Lower leg skin (tissue), 3 donors: ENCODE measurements around the gene STXBP6.

Source experiments
- CTCF ChIP-seq, 3 donors: fragments of 450-650 bp; IDR thresholded peaks; one replicate each; pipeline ENCODE4 v1.5.1; 2016; ENCODE audit warnings: antibody characterized with exemption in 3 of 3, mild to moderate bottlenecking in 3 of 3, moderate library complexity in 2 of 3
- POLR2A ChIP-seq, 2 donors: fragments of 450-650 bp; IDR thresholded peaks; one replicate each; pipeline ENCODE4 v1.6.1; 2016 to 2017; ENCODE audit warnings: antibody characterized with exemption in 2 of 2, mild to moderate bottlenecking in 1 of 2, moderate library complexity in 1 of 2

- TF ChIP-seq CTCF (IDR thresholded peaks at IDR 0.05): no peak
- TF ChIP-seq POLR2A (IDR thresholded peaks at IDR 0.05): no peak
These were observed 212.5 kb downstream of the STXBP6 start for GRCh38 chr14:24837280-24838046.
